Testis (tissue), 5 donors: ENCODE data around the gene ARHGEF7. TPM values are rescaled to one million over a fixed set of nuclear protein-coding genes. Genes with fewer than 3 reads are reported as not detected.
"Not testable (repeated sequence)": the region's sequence is repeated elsewhere in the genome, so short reads cannot be mapped to it uniquely, and the experiment has no call there.

Experiments used
- DNase-seq: peaks from one replicate; pipeline ENCODE4 v3.0.0-alpha.2; 2019
- H3K27ac ChIP-seq, 2 donors: fragments of 200-600 bp; sonication (generic); one replicate each; pipeline ENCODE4 v1.5.1; 2019
- H3K27me3 ChIP-seq: fragments of 200-600 bp; sonication (generic); one replicate; pipeline ENCODE4 v1.5.1; 2019
- H3K36me3 ChIP-seq: fragments of 200-600 bp; sonication (generic); one replicate; pipeline ENCODE4 v1.5.1; 2017; ENCODE audit warnings: low read depth; ENCODE audit errors: missing control alignments
- H3K4me1 ChIP-seq: fragments of 200-600 bp; sonication (generic); one replicate; pipeline ENCODE4 v1.5.1; 2019
- H3K4me3 ChIP-seq, 2 donors: fragments of 200-600 bp; sonication (generic); one replicate each; pipeline ENCODE4 v1.5.1; 2017 to 2019
- H3K9me3 ChIP-seq: fragments of 200-600 bp; sonication (generic); one replicate; pipeline ENCODE4 v1.5.1; 2017
- POLR2A ChIP-seq: fragments of 450-650 bp; IDR thresholded peaks from one replicate; pipeline ENCODE4 v1.6.1; 2017; ENCODE audit warnings: antibody characterized with exemption, mild to moderate bottlenecking, moderate library complexity
- WGBS, 2 donors: methylation state at CpG; one replicate each; pipeline ENCODE4 v1.1.5; 2018; 5-methylcytosine and 5-hydroxymethylcytosine counted together
- intact Hi-C: fragments of 100-400 bp; cut with DNase I; formaldehyde crosslinking; loops from one replicate; pipeline ENCODE4 v1.15.1; 2023; ENCODE audit warnings: low total_unique reads
- long read RNA-seq, 2 donors: transcript quantifications; one replicate each; lab custom pipeline, GENCODE V29; 2026
- polyA plus RNA-seq: library from polyadenylated mRNA; stranded (reverse); fragments of 350-450 nt; fragmentation: Illumina TruSeq; extraction: RNeasy Lipid Tissue Mini Kit (QIAGEN cat#74804); gene quantifications from one replicate; pipeline ENCODE4 v1.2.3, GENCODE V29; 2014; ENCODE audit warnings: low read depth, low replicate concordance; ENCODE audit not compliant: insufficient read depth
- total RNA-seq, 2 donors: library from RNA; depleted of rRNA; stranded (reverse); fragments of >200 nt; gene quantifications; one replicate each; pipeline ENCODE4 v1.2.3, GENCODE V29; 2016
- TF ChIP-seq, protein P1 (sequence below), 3 experiments: fragments of 450-650 bp in 2 of 3; fragments of 200-600 bp in 1 of 3; sonication (generic) in 1 of 3; IDR thresholded peaks; one replicate each; pipeline ENCODE4 v1.5.1; 2016 to 2019; ENCODE audit warnings: antibody characterized with exemption in 3 of 3, mild to moderate bottlenecking in 2 of 3, moderate library complexity in 1 of 3

ARHGEF7 gene, protein sequence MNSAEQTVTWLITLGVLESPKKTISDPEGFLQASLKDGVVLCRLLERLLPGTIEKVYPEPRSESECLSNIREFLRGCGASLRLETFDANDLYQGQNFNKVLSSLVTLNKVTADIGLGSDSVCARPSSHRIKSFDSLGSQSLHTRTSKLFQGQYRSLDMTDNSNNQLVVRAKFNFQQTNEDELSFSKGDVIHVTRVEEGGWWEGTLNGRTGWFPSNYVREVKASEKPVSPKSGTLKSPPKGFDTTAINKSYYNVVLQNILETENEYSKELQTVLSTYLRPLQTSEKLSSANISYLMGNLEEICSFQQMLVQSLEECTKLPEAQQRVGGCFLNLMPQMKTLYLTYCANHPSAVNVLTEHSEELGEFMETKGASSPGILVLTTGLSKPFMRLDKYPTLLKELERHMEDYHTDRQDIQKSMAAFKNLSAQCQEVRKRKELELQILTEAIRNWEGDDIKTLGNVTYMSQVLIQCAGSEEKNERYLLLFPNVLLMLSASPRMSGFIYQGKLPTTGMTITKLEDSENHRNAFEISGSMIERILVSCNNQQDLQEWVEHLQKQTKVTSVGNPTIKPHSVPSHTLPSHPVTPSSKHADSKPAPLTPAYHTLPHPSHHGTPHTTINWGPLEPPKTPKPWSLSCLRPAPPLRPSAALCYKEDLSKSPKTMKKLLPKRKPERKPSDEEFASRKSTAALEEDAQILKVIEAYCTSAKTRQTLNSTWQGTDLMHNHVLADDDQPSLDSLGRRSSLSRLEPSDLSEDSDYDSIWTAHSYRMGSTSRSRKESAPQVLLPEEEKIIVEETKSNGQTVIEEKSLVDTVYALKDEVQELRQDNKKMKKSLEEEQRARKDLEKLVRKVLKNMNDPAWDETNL
- total RNA-seq (100 to 1,000 TPM; 118 to 136 TPM), polyA plus RNA-seq (73.6 TPM)
- long read RNA-seq, donor 1, full-length matches to known transcripts, result 1 of 23 reads
- long read RNA-seq, donor 1, partial matches to known transcripts, result 22 of 23 reads
- long read RNA-seq, donor 1, other reads (novel, unspliced or antisense), result 0 of 23 reads
- long read RNA-seq, donor 2, result 0 reads

- 0 to 1% methylated on average over 2 to 66 of the region's 137 CpGs for WGBS, 2 donors
- intact Hi-C loops, result no loop called here
- Histone ChIP-seq H3K4me1 (peaks cover 10% of the 10 kb centered on the region), H3K4me3 (peak within 1 kb of the TSS; percentile 58 to 69), H3K27ac (peak within 1 kb of the TSS; percentile 76 to 87), H3K27me3 (no peaks in the 10 kb centered on the region), H3K9me3 (no peaks in the 10 kb centered on the region), H3K36me3 (no peaks in the 10 kb centered on the region)
- no peak for TF ChIP-seq POLR2A
- TF ChIP-seq, protein P1, sequence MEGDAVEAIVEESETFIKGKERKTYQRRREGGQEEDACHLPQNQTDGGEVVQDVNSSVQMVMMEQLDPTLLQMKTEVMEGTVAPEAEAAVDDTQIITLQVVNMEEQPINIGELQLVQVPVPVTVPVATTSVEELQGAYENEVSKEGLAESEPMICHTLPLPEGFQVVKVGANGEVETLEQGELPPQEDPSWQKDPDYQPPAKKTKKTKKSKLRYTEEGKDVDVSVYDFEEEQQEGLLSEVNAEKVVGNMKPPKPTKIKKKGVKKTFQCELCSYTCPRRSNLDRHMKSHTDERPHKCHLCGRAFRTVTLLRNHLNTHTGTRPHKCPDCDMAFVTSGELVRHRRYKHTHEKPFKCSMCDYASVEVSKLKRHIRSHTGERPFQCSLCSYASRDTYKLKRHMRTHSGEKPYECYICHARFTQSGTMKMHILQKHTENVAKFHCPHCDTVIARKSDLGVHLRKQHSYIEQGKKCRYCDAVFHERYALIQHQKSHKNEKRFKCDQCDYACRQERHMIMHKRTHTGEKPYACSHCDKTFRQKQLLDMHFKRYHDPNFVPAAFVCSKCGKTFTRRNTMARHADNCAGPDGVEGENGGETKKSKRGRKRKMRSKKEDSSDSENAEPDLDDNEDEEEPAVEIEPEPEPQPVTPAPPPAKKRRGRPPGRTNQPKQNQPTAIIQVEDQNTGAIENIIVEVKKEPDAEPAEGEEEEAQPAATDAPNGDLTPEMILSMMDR (IDR thresholded peaks at IDR 0.05), result peak in 1 of 3 experiments; percentile 0
- no peak for DNase-seq
Observed at GRCh38 chr13:111115061-111115964, at the start of gene ARHGEF7. Gene ARHGEF7 (plus strand): TSS chr13:111115310. CDS start chr13:111115527, 217 bp downstream.

- peak; percentile 69 for DNase-seq
- intact Hi-C loops, result loop anchor here (10.0 kb wide), 1 partner anchor 149 kb away; no protein-coding TSS in a partner anchor
- no peaks in the 10 kb centered on the region for H3K9me3 ChIP-seq
- WGBS, 2 donors, result 62 to 66% methylated on average over 12 of the region's 12 CpGs
- peak overlapping the region in 1 of 2 donors; percentile 90 for H3K27ac ChIP-seq
- H3K36me3 ChIP-seq, result no peaks in the 10 kb centered on the region
- no peaks in the 10 kb centered on the region for H3K27me3 ChIP-seq
- TF ChIP-seq, protein P1 (IDR thresholded peaks at IDR 0.05), result no peak
- TF ChIP-seq POLR2A, result no peak
- H3K4me3 ChIP-seq, result peak overlapping the region; percentile 3 to 77
- peaks cover 8% of the 10 kb centered on the region for H3K4me1 ChIP-seq
Observed at GRCh38 chr13:111065698-111066097, 49.4 kb upstream of the ARHGEF7 start.

GRCh38 chr13:111066544-111066943 lies 48.6 kb upstream of the ARHGEF7 start:
- TF ChIP-seq POLR2A, result no peak
- TF ChIP-seq, protein P1 (IDR thresholded peaks at IDR 0.05), result no peak
- Histone ChIP-seq H3K9me3 (no peaks in the 10 kb centered on the region), H3K27me3 (no peaks in the 10 kb centered on the region), H3K4me3 (peak overlapping the region; percentile 58 to 77), H3K27ac (peak overlapping the region; percentile 90 to 92), H3K36me3 (no peaks in the 10 kb centered on the region), H3K4me1 (peaks cover 8% of the 10 kb centered on the region)
- DNase-seq, result peak; percentile 89
- WGBS, 2 donors, result 5 to 9% methylated on average over 22 of the region's 22 CpGs
- intact Hi-C loops, result loop anchor here (10.0 kb wide), 1 partner anchor 148 kb away; no protein-coding TSS in a partner anchor

- H3K4me3 ChIP-seq, result peak overlapping the region; percentile 58 to 77
- TF ChIP-seq, protein P1 (IDR thresholded peaks at IDR 0.05), result no peak
- H3K27ac ChIP-seq, result peak overlapping the region in 1 of 2 donors; percentile 90
- intact Hi-C loops, result loop anchor here (10.0 kb wide), 1 partner anchor 147 kb away; no protein-coding TSS in a partner anchor
- H3K9me3 ChIP-seq, result no peaks in the 10 kb centered on the region
- 3 to 25% methylated on average over 2 of the region's 2 CpGs for WGBS, 2 donors
- peaks cover 8% of the 10 kb centered on the region for H3K4me1 ChIP-seq
- no peak for DNase-seq
- H3K27me3 ChIP-seq, result no peaks in the 10 kb centered on the region
- no peaks in the 10 kb centered on the region for H3K36me3 ChIP-seq
Observed at GRCh38 chr13:111068009-111068350, 47.1 kb upstream of the ARHGEF7 start.

GRCh38 chr13:111071120-111071519 lies 44.0 kb upstream of the ARHGEF7 start:
- intact Hi-C loops, H3K27ac ChIP-seq, H3K4me3 ChIP-seq, DNase-seq, H3K27me3 ChIP-seq, H3K4me1 ChIP-seq, H3K36me3 ChIP-seq, H3K9me3 ChIP-seq: not testable (repeated sequence)
- WGBS, 2 donors, result 71 to 87% methylated on average over 4 of the region's 4 CpGs

DNA sequence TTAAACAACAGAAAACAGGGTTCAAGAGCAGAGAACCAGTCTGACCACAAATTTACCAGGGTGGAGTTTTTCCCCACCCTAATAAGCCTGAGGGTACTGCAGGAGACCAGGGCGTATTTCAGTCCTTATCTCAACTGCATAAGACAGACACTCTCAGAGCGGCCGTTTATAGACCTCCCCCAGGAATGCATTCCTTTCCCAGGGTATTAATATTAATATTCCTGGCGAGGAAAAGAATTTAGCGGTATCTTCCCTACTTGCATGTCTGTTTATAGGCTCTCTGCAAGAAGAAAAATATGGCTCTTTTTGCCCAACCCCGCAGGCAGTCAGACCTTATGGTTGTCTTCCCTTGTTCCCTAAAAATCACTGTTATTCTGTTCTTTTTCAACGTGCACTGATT lies 43.6 kb upstream of the ARHGEF7 start:
- H3K4me3 ChIP-seq, DNase-seq, H3K27ac ChIP-seq, intact Hi-C loops, H3K27me3 ChIP-seq, H3K9me3 ChIP-seq, H3K4me1 ChIP-seq, H3K36me3 ChIP-seq: not testable (repeated sequence)
- WGBS, 2 donors, result 70 to 79% methylated on average over 7 of the region's 7 CpGs
